Activated B cell treated with CpG ODN at 0.5 μM for 24 hours (primary cell): ENCODE results near the gene FCHO1. TPM values are rescaled to one million over a fixed set of nuclear protein-coding genes. Genes with fewer than 3 reads are reported as not detected.

Source experiments
- ATAC-seq: fragments of 200-7000 bp; cut with Tn5 transposase; one replicate; pipeline ENCODE4 v1.10.0; 2021; ENCODE audit warnings: low read depth, mild to moderate bottlenecking, moderate library complexity
- CTCF ChIA-PET: fragments of 350-600 bp; sonication (Branson Sonifier 250); formaldehyde crosslinking; loops from one replicate; lab custom pipeline; 2021; ENCODE audit warnings: antibody characterized with exemption; lab: Charles Lee
- POLR2A ChIA-PET: fragments of 350-600 bp; sonication (Branson Sonifier 250); formaldehyde crosslinking; loops from one replicate; lab custom pipeline; 2021; ENCODE audit warnings: antibody characterized with exemption; lab: Charles Lee
- DNase-seq: peaks from one replicate; pipeline ENCODE4 v3.0.0; 2022
- H3K27ac Mint-ChIP-seq: one replicate; pipeline ENCODE4 v1.8.0; 2020; ENCODE audit warnings: mixed read lengths
- H3K27me3 Mint-ChIP-seq: one replicate; pipeline ENCODE4 v1.8.0; 2021; ENCODE audit warnings: mixed read lengths
- H3K36me3 Mint-ChIP-seq: one replicate; pipeline ENCODE4 v1.8.0; 2021; ENCODE audit warnings: low read depth, mixed read lengths
- H3K4me1 Mint-ChIP-seq: one replicate; pipeline ENCODE4 v1.8.0; 2021; ENCODE audit warnings: mixed read lengths
- H3K4me3 Mint-ChIP-seq: one replicate; pipeline ENCODE4 v1.8.0; 2020; ENCODE audit warnings: mild to moderate bottlenecking, mixed read lengths
- H3K9me3 Mint-ChIP-seq: one replicate; pipeline ENCODE4 v1.8.0; 2020; ENCODE audit warnings: mixed read lengths
- intact Hi-C: fragments of 100-400 bp; cut with micrococcal nuclease; formaldehyde crosslinking; loops from one replicate; pipeline ENCODE4 v1.15.1; 2024
- total RNA-seq: library from RNA; stranded (reverse); gene quantifications from 2 replicates; pipeline ENCODE4 v1.2.3, GENCODE V29; 2022
- TF ChIP-seq, protein P1 (sequence below): fragments of 200-600 bp; IDR thresholded peaks from one replicate; pipeline ENCODE4 v1.8.0; 2022; ENCODE audit warnings: antibody characterized with exemption, mild to moderate bottlenecking

Gene FCHO1
- total RNA-seq, 1 donor from 2014 or later = 103 TPM

DNA sequence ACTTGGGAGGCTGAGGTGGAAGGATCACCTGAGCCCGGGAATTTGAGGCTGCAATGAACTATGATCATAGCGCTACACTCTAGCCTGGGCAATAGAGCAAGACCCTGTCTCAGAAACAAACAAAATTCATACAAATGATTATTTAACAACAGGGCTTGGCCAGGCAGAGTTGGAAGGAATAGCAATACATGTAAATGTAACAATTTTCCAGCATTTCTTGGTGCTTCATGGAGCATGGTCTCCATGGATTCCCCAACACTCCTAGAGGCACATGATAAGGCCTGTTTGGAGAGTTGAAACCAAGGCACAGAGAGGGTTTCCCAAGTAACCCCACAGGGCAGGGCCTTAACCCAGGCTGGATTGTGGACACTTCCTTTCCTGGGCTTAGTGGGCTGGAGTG lies 59.8 kb downstream of the FCHO1 start:
- intact Hi-C loops = no loop called here
- CTCF ChIA-PET = no interaction called here

DNA sequence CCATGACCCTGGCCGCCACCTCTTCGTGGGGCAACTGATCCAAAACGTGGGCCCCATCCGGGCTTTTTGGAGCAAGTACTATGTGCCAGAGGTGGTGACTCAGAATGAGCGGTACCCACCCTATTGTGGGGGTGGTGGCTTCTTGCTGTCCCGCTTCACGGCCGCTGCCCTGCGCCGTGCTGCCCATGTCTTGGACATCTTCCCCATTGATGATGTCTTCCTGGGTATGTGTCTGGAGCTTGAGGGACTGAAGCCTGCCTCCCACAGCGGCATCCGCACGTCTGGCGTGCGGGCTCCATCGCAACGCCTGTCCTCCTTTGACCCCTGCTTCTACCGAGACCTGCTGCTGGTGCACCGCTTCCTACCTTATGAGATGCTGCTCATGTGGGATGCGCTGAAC lies 60.4 kb downstream of the FCHO1 start:
- ATAC-seq (no peak), DNase-seq (no peak)
- intact Hi-C loops = no loop called here
- Mint-ChIP-seq H3K9me3 (no peaks in the 10 kb centered on the region), H3K36me3 (peaks cover 2% of the 10 kb centered on the region), H3K27me3 (peaks cover 7% of the 10 kb centered on the region), H3K4me3 (no peak overlapping the region), H3K27ac (no peak overlapping the region), H3K4me1 (peaks cover 6% of the 10 kb centered on the region)
- TF ChIP-seq, protein P1, sequence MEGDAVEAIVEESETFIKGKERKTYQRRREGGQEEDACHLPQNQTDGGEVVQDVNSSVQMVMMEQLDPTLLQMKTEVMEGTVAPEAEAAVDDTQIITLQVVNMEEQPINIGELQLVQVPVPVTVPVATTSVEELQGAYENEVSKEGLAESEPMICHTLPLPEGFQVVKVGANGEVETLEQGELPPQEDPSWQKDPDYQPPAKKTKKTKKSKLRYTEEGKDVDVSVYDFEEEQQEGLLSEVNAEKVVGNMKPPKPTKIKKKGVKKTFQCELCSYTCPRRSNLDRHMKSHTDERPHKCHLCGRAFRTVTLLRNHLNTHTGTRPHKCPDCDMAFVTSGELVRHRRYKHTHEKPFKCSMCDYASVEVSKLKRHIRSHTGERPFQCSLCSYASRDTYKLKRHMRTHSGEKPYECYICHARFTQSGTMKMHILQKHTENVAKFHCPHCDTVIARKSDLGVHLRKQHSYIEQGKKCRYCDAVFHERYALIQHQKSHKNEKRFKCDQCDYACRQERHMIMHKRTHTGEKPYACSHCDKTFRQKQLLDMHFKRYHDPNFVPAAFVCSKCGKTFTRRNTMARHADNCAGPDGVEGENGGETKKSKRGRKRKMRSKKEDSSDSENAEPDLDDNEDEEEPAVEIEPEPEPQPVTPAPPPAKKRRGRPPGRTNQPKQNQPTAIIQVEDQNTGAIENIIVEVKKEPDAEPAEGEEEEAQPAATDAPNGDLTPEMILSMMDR = no peak
- POLR2A ChIA-PET = no interaction called here
- CTCF ChIA-PET = no interaction called here

More for the DNA sequence above, 59.8 kb downstream of the FCHO1 start:
- H3K27me3 Mint-ChIP-seq = peaks cover 7% of the 10 kb centered on the region
- H3K4me3 Mint-ChIP-seq = no peak overlapping the region
- no peak for DNase-seq
- peaks cover 6% of the 10 kb centered on the region for H3K4me1 Mint-ChIP-seq
- POLR2A ChIA-PET = no interaction called here
- H3K27ac Mint-ChIP-seq = no peak overlapping the region
- no peaks in the 10 kb centered on the region for H3K36me3 Mint-ChIP-seq
- ATAC-seq = no peak
- TF ChIP-seq, protein P1 = no peak
- no peaks in the 10 kb centered on the region for H3K9me3 Mint-ChIP-seq

DNA sequence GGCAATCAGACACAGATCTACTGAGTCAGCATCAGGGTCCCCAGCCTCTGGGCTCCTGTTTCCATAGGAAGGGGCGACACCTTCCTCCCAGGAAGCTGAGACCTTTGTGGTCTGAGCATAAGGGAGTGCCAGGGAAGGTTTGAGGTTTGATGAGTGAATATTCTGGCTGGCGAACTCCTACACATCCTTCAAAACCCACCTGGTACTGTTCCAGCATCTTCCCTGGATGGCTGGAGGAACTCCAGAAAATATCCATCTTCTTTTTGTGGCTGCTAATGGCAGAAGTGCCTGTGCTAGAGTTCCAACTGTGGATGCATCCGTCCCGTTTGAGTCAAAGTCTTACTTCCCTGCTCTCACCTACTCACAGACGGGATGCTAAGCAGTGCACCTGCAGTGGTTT lies 60.8 kb downstream of the FCHO1 start:
- ChIA-PET CTCF (no interaction called here), POLR2A (no interaction called here)
- Mint-ChIP-seq H3K4me3 (no peak overlapping the region), H3K9me3 (no peaks in the 10 kb centered on the region), H3K27me3 (peaks cover 7% of the 10 kb centered on the region), H3K36me3 (peaks cover 2% of the 10 kb centered on the region), H3K4me1 (peaks cover 6% of the 10 kb centered on the region), H3K27ac (no peak overlapping the region)
- ATAC-seq = no peak
- TF ChIP-seq, protein P1 = no peak
- no peak for DNase-seq
- intact Hi-C loops = no loop called here

DNA sequence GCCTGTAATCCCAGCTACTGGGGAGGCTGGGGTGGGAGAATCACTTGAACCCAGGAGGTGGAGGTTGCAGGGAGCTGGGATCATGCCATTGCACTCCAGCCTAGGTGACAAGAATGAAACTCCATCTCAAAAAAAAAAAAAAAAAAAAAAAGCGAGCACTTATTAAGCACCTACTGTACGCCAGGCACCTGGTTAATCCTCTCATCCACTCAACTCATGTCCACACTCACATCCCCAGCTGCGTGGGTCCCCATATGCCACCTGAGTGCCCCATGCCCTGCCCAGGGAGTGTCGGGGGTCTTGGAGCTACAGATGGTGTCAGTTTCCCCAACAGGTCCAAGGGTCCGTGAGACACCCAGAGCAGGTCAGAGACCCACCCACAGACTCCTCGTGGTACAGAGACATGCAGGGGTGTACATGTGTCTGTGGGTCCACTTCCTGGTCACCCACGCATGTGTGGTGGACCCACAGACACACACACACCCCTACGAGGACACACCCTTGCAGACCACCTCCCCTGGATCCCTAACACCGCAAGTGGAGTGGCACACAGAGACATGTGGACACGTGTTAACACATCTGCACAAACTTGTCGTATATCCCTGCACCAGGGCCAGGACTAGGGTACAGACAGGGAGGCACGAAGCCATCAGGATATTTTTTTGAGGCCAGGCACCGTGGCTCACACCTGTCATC lies 66.5 kb downstream of the FCHO1 start:
- ChIA-PET CTCF (no interaction called here), POLR2A (interaction anchor here (0.6 to 0.7 kb wide), 3 partner anchors 13 to 387 kb away, joined by 3 to 15 read pairs (median 3); no protein-coding TSS in a partner anchor)
- no peaks in the 10 kb centered on the region for H3K27me3 Mint-ChIP-seq
- intact Hi-C loops = no loop called here
- TF ChIP-seq, protein P1 = no peak
- no peaks in the 10 kb centered on the region for H3K9me3 Mint-ChIP-seq
- DNase-seq (no peak), ATAC-seq (no peak)
- H3K4me1 Mint-ChIP-seq = no peaks in the 10 kb centered on the region
- no peak overlapping the region for H3K27ac Mint-ChIP-seq
- no peak overlapping the region for H3K4me3 Mint-ChIP-seq
- H3K36me3 Mint-ChIP-seq = peaks cover 2% of the 10 kb centered on the region

DNA sequence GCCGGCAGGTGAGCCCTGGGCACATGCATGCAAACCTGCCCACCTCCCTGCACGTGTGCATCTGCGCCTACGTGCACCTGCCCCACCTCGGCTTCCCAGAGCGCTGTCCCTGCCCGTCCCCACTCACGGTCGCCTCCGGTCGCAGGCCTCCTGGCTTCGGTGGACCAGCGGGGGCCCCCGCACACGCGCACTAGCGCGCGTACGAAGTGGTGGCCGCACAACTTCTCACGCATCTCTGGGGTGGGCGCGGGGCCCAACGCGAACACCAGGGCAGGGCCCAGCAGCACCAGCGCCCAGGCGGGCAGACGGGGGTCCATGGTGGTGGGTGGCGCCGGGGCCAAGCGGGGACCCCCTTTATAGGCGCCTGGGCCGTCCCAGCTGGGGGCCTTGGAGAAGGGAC lies 69.9 kb downstream of the FCHO1 start, which contains the start of gene INSL3:
TSS of gene INSL3 (minus strand) at position 330 of the 400 bp plus-strand sequence. CDS start at position 317, 13 bp downstream.
- Mint-ChIP-seq H3K27ac (no peak within 1 kb of the TSS), H3K9me3 (no peaks in the 10 kb centered on the region), H3K36me3 (peaks cover 11% of the 10 kb centered on the region), H3K27me3 (no peaks in the 10 kb centered on the region), H3K4me3 (no peak within 1 kb of the TSS), H3K4me1 (no peaks in the 10 kb centered on the region)
- TF ChIP-seq, protein P1 = no peak
- ATAC-seq (no peak), DNase-seq (no peak)
- ChIA-PET CTCF (no interaction called here), POLR2A (interaction anchor here (0.7 kb wide), 3 partner anchors 69 to 432 kb away, joined by 4 to 7 read pairs (median 6); no protein-coding TSS in a partner anchor)
- intact Hi-C loops = no loop called here
